GM19099 (cell line): ENCODE measurements around the gene RNASE4.

Experiments
- POLR2A ChIP-seq: IDR thresholded peaks from 3 replicates; pipeline ENCODE4 v1.6.1; 2011; ENCODE audit warnings: low read depth; ENCODE audit not compliant: insufficient read length; ENCODE audit errors: extremely low read depth

RNASE4 gene

DNA sequence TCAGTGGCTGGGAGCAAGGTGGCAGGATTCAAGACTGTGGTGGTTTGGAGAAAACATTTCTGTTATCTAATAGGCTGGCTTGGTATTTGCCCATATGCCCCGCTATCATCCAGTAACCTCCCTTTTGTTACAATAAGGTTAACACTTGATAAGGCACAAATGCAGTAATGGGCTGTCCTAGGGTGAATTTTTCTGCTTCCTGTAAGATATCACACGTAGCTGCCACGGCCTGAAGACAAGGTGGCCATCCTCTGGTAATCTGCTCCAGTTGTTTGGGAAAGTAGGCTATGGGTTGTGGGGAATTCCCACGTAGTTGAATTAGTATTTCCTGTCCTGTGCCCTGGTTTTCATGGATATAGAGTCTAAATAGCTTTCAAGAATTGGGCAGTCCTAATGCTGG is 27.3 kb downstream of the RNASE4 start:
- TF ChIP-seq POLR2A: no peak

DNA sequence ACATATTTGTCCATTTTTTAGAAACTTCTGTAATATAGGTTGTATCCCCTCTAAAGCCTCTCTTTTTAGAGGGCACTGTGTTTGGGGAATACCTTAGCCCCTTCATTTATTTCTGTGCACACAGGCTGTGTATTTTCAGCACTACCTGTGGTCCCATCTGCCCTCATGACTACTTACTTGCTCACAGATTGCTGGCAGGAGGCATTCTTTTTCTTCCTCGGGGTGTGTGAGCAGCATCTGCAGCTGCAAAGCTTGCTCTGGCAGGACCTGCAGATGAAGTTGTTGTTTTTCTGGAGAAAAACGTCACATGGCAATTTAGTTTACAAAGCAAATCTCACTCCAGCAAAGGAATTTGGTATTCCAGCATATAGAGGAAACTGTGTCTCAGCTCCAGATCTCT is 28.5 kb downstream of the RNASE4 start:
- no peak for TF ChIP-seq POLR2A

DNA sequence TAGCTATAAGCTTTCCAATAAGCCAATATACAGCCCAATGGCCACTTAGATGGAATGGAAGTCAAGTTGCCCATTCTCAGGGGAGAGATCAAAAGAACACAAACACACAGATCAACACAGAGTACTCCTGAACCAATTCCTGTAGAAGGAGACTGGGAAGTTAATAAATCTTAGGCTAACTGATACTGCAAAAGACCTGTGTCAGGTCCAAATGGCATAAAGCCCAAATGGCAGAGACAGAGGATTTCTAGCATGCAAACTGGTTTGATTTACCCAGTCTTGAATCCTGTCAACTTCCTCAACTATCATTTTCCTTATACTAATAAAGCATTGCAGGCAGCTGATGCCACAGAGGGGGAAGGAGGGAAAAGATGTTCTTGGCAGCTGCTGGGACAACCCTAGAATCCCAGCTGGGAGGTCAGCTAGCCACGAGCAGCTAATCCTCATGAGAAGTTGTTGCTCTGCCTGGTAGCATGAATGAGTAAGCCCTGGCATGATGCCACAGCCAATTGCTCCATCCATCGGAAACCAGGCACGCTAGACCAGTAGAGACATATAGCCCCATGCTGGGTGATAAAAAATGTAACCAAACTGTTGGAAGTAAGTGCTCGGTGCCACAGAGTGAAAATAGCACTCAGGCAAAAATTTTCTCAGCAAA is 30.4 kb downstream of the RNASE4 start:
- no peak for TF ChIP-seq POLR2A

- TF ChIP-seq POLR2A: no peak
Observed at GRCh38 chr14:20719777-20720176, 35.4 kb downstream of the RNASE4 start.

DNA sequence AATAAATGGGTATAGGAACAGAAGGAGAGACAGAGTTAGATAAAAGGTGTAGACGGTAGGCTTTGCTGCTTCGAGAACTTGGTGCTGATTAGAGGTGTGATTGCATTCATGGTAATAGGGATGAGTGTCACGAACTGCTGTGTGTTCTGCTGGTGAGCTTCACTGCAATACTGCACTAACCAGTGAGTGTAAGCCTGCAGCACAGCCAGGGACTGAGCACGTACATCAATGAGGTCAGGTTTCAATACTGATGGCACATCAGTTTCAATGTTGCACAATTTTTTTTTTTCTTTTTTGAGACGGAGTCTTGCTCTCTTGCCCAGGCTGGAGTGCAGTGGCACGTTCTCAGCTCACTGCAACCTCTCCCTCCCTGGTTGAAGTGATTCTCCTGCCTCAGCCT is 36.4 kb downstream of the RNASE4 start:
- TF ChIP-seq POLR2A: no peak

GRCh38 chr14:20722016-20722415 is 37.7 kb downstream of the RNASE4 start:
- TF ChIP-seq POLR2A: no peak

DNA sequence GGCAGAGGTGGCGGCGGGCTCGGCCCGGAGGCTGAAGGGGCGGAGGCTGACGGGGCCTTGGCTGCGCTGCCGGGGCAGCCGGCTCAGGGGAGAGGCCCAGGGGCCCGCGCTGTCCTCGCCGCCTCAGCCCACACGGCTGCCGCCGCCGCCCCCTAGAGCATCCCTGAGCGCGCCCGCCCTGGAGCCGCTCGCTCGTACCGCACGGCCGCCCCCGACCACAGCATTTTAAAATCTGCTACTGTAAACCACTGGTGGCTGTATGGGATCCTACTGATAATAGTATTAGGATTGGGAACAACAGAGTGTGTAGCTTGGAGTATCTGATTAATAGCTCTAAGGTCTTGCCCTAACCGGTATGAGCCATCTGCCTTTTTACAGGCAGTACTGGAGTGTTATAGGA is 39.1 kb downstream of the RNASE4 start:
- no peak for TF ChIP-seq POLR2A

- TF ChIP-seq POLR2A: no peak
Observed at GRCh38 chr14:20726531-20726930, 42.2 kb downstream of the RNASE4 start.

DNA sequence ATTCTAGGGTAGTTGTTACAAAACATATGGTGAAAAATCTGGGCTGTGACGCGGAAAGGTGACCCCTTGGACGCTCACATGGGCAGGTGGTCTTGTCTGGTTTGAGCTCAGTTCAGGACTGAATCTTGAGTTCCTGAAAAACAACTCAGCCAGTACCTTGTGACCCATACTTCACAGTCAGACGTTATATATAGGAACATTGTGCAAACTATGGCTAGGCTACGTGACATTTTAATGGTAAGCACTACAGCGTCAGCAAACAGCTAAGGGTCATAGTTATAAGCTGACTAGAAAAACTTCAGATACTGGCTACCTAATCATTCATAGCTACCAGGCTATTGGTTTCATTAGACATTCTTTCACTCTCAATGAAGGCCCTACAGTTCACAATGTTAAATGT is 46.5 kb downstream of the RNASE4 start:
- no peak for TF ChIP-seq POLR2A

- TF ChIP-seq POLR2A: no peak
Observed at GRCh38 chr14:20732477-20732876, 48.1 kb downstream of the RNASE4 start.

DNA sequence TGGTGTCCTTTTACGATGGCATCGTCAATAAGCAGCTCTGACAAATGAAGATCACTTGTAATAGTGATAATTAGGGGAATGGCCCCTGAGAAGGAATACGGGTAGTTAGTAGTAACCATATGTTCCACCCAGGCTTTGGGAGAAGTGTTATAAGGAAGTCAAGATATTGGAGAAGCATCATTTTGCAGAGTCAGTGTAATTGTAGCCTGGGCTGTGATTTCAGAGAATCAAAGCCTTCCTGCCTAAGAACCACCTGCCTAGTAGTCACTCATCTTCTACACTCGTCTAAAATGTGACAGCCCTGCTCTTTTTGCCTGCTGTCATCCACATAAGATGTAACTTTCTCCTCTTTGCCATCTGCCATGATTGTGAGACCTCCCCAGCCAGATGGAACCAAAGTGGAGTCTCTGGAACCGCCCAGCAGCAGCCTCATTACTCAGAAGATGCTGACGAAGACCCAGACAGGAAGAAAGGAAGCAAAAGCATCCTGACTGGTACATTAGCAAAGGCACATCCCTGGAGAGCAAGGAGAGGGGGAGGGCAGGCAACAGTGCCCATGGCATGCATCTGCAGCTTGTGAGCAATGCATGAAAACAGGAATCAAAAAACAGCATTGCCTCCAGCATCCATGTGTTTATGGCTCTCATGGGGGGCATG is 48.7 kb downstream of the RNASE4 start:
- TF ChIP-seq POLR2A: no peak

- TF ChIP-seq POLR2A: no peak
Observed at GRCh38 chr14:20733684-20734429, 49.5 kb downstream of the RNASE4 start.

GRCh38 chr14:20734430-20734806 is 50.1 kb downstream of the RNASE4 start:
- TF ChIP-seq POLR2A: no peak

- TF ChIP-seq POLR2A: no peak
Observed at GRCh38 chr14:20742132-20742531, 57.8 kb downstream of the RNASE4 start.

- no peak for TF ChIP-seq POLR2A
Observed at GRCh38 chr14:20743556-20743955, 59.2 kb downstream of the RNASE4 start.
